GM12878 (cell line): ENCODE measurements around the gene ACADVL. TPM values are rescaled to one million over a fixed set of nuclear protein-coding genes. Genes with fewer than 3 reads are reported as not detected.

Experiments used
- CHD1 ChIP-seq: IDR thresholded peaks from 2 replicates; pipeline ENCODE4 v1.6.1; 2012; ENCODE audit warnings: low read depth, low read length, improper control_type of control experiment
- EED ChIP-seq: sonication (generic); IDR thresholded peaks from 2 replicates; pipeline ENCODE4 v1.6.1; 2016; ENCODE audit warnings: antibody characterized with exemption, low read depth
- FOXM1 ChIP-seq: IDR thresholded peaks from 2 replicates; pipeline ENCODE4 v1.6.1; 2012; ENCODE audit warnings: low read depth, mild to moderate bottlenecking, inconsistent platforms, low read length, moderate library complexity
- HDAC2 ChIP-seq: fragments of 200-600 bp; sonication (generic); IDR thresholded peaks from 2 replicates; pipeline ENCODE4 v1.6.1; 2017
- MTA2 ChIP-seq: fragments of 450-650 bp; IDR thresholded peaks from 2 replicates; pipeline ENCODE4 v1.6.1; 2016; ENCODE audit warnings: low read depth, mild to moderate bottlenecking, moderate library complexity
- MTA3 ChIP-seq: IDR thresholded peaks from 2 replicates; pipeline ENCODE4 v1.6.1; 2012; ENCODE audit warnings: low read length, inconsistent platforms, borderline replicate concordance
- NBN ChIP-seq: fragments of 450-650 bp; IDR thresholded peaks from 2 replicates; pipeline ENCODE4 v1.6.1; 2016
- NR2C1 ChIP-seq: fragments of 450-650 bp; IDR thresholded peaks from 2 replicates; pipeline ENCODE4 v1.6.1; 2017; ENCODE audit warnings: antibody characterized with exemption, mild to moderate bottlenecking, moderate library complexity
- NR2F1 ChIP-seq: fragments of 450-650 bp; conservative IDR thresholded peaks from 2 replicates; pipeline ENCODE4 v1.6.1; 2017; ENCODE audit warnings: mild to moderate bottlenecking
- POLR2AphosphoS2 ChIP-seq: IDR thresholded peaks from 2 replicates; pipeline ENCODE4 v1.6.1; 2011; ENCODE audit warnings: low read depth, mild to moderate bottlenecking, low read length, improper control_type of control experiment, moderate library complexity
- RAD21 ChIP-seq: IDR thresholded peaks from 2 replicates; pipeline ENCODE4 v1.6.1; 2011; ENCODE audit warnings: mild to moderate bottlenecking, low read depth, low read length, moderate library complexity; ENCODE audit not compliant: insufficient read depth
- RFX5 ChIP-seq: IDR thresholded peaks from 2 replicates; pipeline ENCODE4 v1.6.1; 2011; ENCODE audit warnings: low read depth, low read length, improper control_type of control experiment
- SMAD1 ChIP-seq: fragments of 450-650 bp; IDR thresholded peaks from 2 replicates; pipeline ENCODE4 v1.6.1; 2018; ENCODE audit warnings: mild to moderate bottlenecking, low read depth; ENCODE audit not compliant: partially characterized antibody
- SREBF1 ChIP-seq: IDR thresholded peaks from 2 replicates; pipeline ENCODE4 v1.6.1; 2012; ENCODE audit warnings: mild to moderate bottlenecking, low read length
- STAT1 ChIP-seq: fragments of 450-650 bp; conservative IDR thresholded peaks from 2 replicates; pipeline ENCODE4 v1.6.1; 2014; ENCODE audit warnings: antibody characterized with exemption, mild to moderate bottlenecking
- ZNF207 ChIP-seq: fragments of 450-650 bp; IDR thresholded peaks from 2 replicates; pipeline ENCODE4 v1.6.1; 2014; ENCODE audit warnings: antibody characterized with exemption, mild to moderate bottlenecking, borderline replicate concordance
- ZNF592 ChIP-seq: fragments of 450-650 bp; IDR thresholded peaks from 2 replicates; pipeline ENCODE4 v1.6.1; 2017; ENCODE audit warnings: mild to moderate bottlenecking, moderate library complexity
- polyA plus RNA-seq, 11 experiments: library from polyadenylated mRNA; depleted of rRNA in 4 of 11; unstranded in 6 of 11; stranded (reverse) in 5 of 11; fragments of >200 nt; fragmentation: Nextera tagmentation in 4 of 11; fragmentation: Illumina TruSeq in 1 of 11; extraction: Ambion mirVana in 4 of 11; extraction: Trizol in 1 of 11; gene quantifications; 1 replicate in 1 of 11; 2 replicates in 10 of 11; pipeline versions ENCODE4 v1.2.1 to v1.2.3, GENCODE V29; 2011 to 2016; ENCODE audit warnings: inconsistent platforms in 2 of 11, missing spikeins in 2 of 11, low read depth in 1 of 11
- total RNA-seq, 4 experiments: library from RNA; depleted of rRNA in 3 of 4; stranded (reverse); fragments of >200 nt in 3 of 4; fragmentation: Illumina TruSeq in 1 of 4; extraction: Trizol in 1 of 4; gene quantifications; 2 replicates each; pipeline versions ENCODE4 v1.2.1 to v1.2.3, GENCODE V29; 2013 to 2021
- TF ChIP-seq, protein P1 (sequence below): IDR thresholded peaks from 2 replicates; pipeline ENCODE4 v1.6.1; 2012; ENCODE audit warnings: low read length, inconsistent platforms
- TF ChIP-seq, protein P2 (sequence below): fragments of 450-650 bp; IDR thresholded peaks from 2 replicates; pipeline ENCODE4 v1.6.1; 2016; ENCODE audit warnings: mild to moderate bottlenecking, moderate library complexity, borderline replicate concordance
- TF ChIP-seq, protein P3 (sequence below): fragments of 150-350 bp; IDR thresholded peaks from 2 replicates; pipeline ENCODE4 v1.6.1; 2016; ENCODE audit warnings: low read depth, low read length

The ACADVL gene
- total and polyA plus RNA-seq, 10 of the 15 experiments (the other 5 are each of a cell fraction or from before 2014, with no cell fraction given): 25.4 to 232 (median 180) TPM

- TF ChIP-seq NR2C1 (no peak; the same call in 1 of the 2 replicates), NBN (0 out of 2 replicates have a peak, but pooled peaks have one; percentile 17), SMAD1 (no peak), FOXM1 (no peak), NR2F1 (peak; percentile 80; the same call in 1 of the 2 replicates), EED (0 out of 2 replicates have a peak, but pooled peaks have one; percentile 49), CHD1 (no peak), RAD21 (no peak), MTA2 (no peak), SREBF1 (no peak), ZNF592 (no peak), RFX5 (no peak), STAT1 (no peak), POLR2AphosphoS2 (no peak), HDAC2 (no peak), ZNF207 (peak; percentile 84), MTA3 (no peak)
- TF ChIP-seq, protein P1, sequence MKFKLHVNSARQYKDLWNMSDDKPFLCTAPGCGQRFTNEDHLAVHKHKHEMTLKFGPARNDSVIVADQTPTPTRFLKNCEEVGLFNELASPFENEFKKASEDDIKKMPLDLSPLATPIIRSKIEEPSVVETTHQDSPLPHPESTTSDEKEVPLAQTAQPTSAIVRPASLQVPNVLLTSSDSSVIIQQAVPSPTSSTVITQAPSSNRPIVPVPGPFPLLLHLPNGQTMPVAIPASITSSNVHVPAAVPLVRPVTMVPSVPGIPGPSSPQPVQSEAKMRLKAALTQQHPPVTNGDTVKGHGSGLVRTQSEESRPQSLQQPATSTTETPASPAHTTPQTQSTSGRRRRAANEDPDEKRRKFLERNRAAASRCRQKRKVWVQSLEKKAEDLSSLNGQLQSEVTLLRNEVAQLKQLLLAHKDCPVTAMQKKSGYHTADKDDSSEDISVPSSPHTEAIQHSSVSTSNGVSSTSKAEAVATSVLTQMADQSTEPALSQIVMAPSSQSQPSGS: no peak
- TF ChIP-seq, protein P2, sequence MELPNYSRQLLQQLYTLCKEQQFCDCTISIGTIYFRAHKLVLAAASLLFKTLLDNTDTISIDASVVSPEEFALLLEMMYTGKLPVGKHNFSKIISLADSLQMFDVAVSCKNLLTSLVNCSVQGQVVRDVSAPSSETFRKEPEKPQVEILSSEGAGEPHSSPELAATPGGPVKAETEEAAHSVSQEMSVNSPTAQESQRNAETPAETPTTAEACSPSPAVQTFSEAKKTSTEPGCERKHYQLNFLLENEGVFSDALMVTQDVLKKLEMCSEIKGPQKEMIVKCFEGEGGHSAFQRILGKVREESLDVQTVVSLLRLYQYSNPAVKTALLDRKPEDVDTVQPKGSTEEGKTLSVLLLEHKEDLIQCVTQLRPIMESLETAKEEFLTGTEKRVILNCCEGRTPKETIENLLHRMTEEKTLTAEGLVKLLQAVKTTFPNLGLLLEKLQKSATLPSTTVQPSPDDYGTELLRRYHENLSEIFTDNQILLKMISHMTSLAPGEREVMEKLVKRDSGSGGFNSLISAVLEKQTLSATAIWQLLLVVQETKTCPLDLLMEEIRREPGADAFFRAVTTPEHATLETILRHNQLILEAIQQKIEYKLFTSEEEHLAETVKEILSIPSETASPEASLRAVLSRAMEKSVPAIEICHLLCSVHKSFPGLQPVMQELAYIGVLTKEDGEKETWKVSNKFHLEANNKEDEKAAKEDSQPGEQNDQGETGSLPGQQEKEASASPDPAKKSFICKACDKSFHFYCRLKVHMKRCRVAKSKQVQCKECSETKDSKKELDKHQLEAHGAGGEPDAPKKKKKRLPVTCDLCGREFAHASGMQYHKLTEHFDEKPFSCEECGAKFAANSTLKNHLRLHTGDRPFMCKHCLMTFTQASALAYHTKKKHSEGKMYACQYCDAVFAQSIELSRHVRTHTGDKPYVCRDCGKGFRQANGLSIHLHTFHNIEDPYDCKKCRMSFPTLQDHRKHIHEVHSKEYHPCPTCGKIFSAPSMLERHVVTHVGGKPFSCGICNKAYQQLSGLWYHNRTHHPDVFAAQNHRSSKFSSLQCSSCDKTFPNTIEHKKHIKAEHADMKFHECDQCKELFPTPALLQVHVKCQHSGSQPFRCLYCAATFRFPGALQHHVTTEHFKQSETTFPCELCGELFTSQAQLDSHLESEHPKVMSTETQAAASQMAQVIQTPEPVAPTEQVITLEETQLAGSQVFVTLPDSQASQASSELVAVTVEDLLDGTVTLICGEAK: 0 out of 2 replicates have a peak, but pooled peaks have one; percentile 47
- TF ChIP-seq, protein P3, sequence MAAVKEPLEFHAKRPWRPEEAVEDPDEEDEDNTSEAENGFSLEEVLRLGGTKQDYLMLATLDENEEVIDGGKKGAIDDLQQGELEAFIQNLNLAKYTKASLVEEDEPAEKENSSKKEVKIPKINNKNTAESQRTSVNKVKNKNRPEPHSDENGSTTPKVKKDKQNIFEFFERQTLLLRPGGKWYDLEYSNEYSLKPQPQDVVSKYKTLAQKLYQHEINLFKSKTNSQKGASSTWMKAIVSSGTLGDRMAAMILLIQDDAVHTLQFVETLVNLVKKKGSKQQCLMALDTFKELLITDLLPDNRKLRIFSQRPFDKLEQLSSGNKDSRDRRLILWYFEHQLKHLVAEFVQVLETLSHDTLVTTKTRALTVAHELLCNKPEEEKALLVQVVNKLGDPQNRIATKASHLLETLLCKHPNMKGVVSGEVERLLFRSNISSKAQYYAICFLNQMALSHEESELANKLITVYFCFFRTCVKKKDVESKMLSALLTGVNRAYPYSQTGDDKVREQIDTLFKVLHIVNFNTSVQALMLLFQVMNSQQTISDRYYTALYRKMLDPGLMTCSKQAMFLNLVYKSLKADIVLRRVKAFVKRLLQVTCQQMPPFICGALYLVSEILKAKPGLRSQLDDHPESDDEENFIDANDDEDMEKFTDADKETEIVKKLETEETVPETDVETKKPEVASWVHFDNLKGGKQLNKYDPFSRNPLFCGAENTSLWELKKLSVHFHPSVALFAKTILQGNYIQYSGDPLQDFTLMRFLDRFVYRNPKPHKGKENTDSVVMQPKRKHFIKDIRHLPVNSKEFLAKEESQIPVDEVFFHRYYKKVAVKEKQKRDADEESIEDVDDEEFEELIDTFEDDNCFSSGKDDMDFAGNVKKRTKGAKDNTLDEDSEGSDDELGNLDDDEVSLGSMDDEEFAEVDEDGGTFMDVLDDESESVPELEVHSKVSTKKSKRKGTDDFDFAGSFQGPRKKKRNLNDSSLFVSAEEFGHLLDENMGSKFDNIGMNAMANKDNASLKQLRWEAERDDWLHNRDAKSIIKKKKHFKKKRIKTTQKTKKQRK: no peak
Measured at GRCh38 chr17:7213895-7214299, 5.8 kb upstream of the ACADVL start (continued).
